ENCODE data around the gene ZNF576. TPM values are rescaled to one million over a fixed set of nuclear protein-coding genes. Genes with fewer than 3 reads are reported as not detected.
"Not testable (repeated sequence)": the region's sequence is repeated elsewhere in the genome, so short reads cannot be mapped to it uniquely, and the experiment has no call there.

Gene ZNF576
- total RNA-seq, 1 donor from 2014 or later, result 11.5 TPM

DNA sequence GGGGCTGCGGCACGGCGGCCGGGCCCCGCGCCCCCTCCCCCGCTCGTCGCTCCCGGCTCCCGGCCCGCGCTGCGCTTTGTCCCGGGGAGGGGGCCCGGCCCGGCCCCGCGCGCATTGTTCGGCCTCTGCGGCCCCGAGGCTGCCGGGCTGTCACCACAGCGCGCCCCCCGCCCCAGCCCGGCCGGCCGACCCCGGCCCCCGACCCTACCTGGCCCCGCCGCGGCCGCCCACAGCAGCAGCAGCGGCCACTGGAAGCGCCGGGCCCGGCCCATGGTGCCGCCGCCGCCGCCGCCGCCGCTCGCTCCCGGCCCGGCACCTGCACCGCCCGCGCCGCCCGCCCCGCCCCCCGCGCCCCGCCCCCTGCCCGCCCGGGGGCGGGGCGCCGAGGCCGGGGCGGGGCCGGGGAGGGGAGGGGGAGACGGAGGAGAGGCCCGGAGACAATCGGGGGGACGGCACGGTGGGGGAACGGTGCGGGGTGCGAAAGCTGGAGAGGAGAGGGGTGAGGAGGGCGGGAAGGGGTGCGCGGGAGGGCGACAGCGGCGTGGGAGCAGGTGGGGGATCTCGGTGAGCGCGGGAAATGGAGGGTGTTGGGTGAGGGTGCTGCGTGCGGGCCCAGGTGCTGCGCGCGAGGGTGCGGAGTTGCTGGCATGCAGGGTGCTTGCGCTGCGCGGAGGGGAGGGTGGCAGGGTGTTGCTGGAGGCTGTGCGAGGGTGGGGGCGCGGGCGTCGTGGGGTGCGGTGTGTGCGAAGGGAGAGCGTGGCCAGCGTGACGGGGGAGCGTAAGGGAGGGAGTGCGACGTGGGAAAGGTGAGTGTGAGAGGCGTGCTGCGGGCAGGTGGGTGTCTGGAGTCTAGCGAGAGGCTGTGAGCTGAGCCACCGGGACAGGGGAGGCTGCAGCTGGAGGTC, 43.4 kb downstream of the ZNF576 start, which contains the start of gene CADM4:
CADM4 (minus strand) TSS at position 332 of the 905 bp plus-strand sequence; CDS start at position 272, 60 bp downstream.
- intact Hi-C loops (cut with DNase I), result no loop called here
- no peak for DNase-seq (ENCODE audit: low spot score)

DNA sequence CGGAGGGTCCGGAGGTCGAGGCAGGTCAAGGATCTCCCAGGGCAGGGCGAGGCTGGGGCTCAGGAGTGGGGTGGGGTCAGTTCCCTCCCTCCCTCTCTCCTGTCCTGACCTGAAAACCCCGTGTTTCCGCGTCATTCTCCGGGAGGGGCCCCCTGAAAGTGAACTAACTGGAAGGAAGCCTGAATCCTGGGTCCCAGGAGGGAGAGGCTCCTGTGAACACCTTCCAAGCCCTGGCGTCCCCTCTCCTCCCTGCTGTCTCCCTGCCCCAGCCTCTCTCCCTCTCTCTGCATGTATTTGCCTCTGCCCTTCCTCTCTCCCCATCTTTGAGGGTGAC, 44.0 kb downstream of the ZNF576 start:
- DNase-seq (ENCODE audit: low spot score), result no peak
- intact Hi-C loops (cut with DNase I), result no loop called here

DNA sequence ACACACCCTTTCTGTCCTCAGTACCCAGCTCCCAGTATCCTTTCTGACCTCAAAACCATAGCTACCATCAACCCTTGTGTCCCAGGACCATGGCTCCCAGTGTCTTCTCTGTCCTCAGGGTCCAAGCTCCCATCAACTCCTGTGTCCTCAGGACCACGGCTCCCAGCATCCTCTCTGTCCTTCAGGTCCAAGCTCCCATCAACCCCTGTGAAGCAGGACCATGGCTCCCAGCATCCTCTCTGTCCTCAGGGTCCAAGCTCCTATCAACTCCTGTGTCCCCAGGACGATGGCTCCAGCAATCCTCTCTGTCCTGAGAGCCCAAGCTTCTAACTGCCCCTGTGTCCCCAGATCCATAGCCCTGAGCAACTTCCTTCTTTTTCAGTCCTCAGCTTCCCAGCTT, 44.9 kb downstream of the ZNF576 start:
- no peak for DNase-seq (ENCODE audit: low spot score)
- intact Hi-C loops (cut with DNase I), result no loop called here

DNA sequence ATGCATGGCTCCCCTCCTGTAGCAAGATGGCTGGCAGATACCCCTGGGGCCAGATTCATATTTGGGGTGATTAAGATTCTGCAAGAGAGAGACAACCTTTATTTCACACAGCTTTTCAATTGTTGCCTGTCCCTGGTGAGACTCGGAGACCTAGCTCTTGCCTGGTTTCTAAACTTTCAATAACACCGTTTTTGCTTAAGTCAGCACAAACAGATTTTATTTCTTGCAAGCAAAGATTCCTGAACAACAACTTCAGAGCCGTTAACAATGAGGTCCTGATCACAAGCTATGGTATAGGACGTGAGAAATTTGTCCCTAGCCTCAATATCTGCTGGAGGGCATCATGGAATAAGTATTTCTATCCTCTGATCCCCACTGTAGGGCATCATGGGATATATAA, 46.1 kb downstream of the ZNF576 start:
- no peak for DNase-seq (ENCODE audit: low spot score)
- intact Hi-C loops (cut with DNase I), result no loop called here

DNA sequence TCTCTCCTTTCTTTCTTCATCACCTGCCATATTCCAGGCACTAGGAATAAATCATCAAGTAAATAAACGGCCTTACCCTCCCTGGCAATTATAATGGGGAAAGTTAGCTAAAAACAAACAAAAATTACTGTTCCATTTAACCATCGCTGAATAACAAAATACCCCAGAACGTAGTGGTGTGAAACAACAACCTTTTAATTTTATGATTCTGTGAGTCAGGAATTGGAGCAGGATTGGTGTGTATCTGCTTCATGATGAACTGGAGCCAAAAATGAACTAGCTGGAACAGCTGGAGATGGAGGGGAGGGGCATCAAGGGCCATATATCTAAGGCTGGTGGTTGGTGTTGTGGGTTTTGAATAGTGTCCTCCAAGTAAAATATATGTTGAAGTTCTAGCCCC, 46.9 kb downstream of the ZNF576 start:
- DNase-seq (ENCODE audit: low spot score), result no peak
- intact Hi-C loops (cut with DNase I), result no loop called here

DNA sequence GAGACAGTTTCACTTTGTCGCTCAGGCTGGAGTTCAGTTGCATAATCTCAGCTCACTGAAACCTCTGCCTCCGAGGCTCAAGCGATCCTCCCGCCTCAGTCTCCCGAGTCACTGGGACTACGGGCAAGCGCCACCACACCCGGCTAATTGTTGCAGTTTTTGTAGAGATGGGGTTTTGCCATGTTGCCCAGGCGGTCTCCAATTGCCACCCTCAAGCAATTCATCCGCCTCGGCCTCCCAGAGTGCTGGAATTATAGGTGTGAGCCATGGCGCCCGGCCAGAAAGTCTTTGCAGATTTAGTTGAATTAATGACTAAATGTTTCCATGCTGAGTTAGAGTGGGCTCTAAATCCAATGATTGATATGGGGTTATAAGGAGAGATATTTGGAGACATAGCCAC, 47.8 kb downstream of the ZNF576 start:
- intact Hi-C loops (cut with DNase I), result no loop called here
- DNase-seq (ENCODE audit: low spot score), result no peak

DNA sequence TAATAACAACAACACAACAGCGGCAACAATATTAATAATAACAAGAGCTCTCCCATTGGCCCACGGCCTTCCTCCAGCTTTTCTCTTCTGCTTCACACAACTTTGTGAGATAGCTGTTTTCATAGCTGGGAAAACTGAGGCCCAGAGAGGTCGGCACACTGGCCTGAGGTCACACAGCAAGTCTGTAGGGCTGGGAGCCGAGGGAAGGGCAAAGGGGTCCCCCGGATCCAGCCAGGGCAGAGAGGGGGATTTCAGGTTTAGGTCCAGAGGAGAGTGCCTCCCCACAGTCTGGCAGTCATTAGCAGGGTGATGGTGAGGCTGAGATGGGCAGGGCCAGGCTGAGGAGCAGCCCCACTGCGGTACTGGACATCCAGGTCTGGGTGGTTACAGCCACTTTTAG, 52.2 kb downstream of the ZNF576 start:
- DNase-seq (ENCODE audit: low spot score), result no peak
- intact Hi-C loops (cut with DNase I), result no loop called here

DNA sequence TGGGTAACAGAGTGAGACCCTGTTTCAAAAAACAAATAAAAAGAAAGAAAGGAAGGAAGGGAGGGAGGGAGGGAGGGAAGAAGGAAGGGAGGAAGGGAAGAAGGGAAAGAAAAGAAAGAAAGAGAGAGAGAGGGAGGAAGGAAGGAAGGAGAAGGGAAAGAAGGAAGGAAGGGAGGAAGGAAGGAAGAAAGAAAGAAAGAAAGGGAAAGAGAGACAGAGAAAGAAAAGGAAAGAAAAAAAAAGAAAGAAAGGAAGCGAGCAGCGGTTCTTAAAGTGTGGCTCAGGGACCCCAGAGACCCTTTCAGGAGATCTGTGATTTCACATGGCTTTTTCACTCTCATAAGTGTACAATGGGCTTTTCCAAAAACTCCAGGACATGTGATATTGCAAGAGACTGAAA, 53.1 kb downstream of the ZNF576 start:
- intact Hi-C loops (cut with DNase I), result no loop called here
- DNase-seq (ENCODE audit: low spot score), result no peak

DNA sequence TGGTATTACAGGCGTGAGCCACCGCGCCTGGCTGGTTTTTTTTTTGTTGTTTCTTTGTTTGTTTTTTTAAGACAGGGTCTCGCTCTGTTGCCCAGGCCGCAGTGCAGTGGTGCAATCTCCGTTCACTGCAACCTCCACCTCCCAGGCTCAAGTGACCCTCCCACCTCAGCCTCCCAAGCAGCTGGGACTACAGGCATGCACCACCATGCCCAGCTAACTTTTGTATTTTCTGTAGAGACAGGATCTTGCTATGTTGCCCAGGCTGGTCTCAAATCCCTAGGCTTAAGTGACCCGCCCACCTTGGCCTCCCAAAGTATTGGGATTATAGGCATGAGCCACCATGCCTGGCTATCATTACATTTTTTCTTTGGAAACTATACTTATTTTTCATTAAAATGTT, 53.9 kb downstream of the ZNF576 start:
- intact Hi-C loops (cut with DNase I), result loop anchor here (5.0 kb wide), 2 partner anchors 98 to 203 kb away; no protein-coding TSS in a partner anchor
- not testable (repeated sequence) for DNase-seq (ENCODE audit: low spot score)

Other genes with a start within 250 kb of the ZNF576 start
- gene CD177, start 242.9 kb upstream of the ZNF576 start, total RNA-seq, result 1.4 TPM
- gene TEX101, start 181.7 kb upstream of the ZNF576 start, total RNA-seq, result not detected
- not detected for gene LYPD3, start 131.0 kb upstream of the ZNF576 start, total RNA-seq
- gene PHLDB3, start 91.8 kb upstream of the ZNF576 start, total RNA-seq, result 7.3 TPM
- gene ETHE1, start 69.4 kb upstream of the ZNF576 start, total RNA-seq, result 12.2 TPM
- 1.7 TPM for gene ZNF575, start 63.4 kb upstream of the ZNF576 start, total RNA-seq
- 17.9 TPM for gene XRCC1, start 21.1 kb upstream of the ZNF576 start, total RNA-seq
- 1.7 TPM for gene PINLYP, start 20.8 kb upstream of the ZNF576 start, total RNA-seq
- gene IRGQ, start 461 bp upstream of the ZNF576 start, total RNA-seq, result 30.2 TPM
- gene SRRM5, start 15.5 kb downstream of the ZNF576 start, total RNA-seq, result 0.38 TPM
- gene ZNF428, start 23.0 kb downstream of the ZNF576 start, total RNA-seq, result 35.6 TPM
- 5.7 TPM for gene CADM4, start 43.3 kb downstream of the ZNF576 start, total RNA-seq
- 6.2 TPM for gene PLAUR, start 73.6 kb downstream of the ZNF576 start, total RNA-seq
- gene IRGC, start 119.5 kb downstream of the ZNF576 start, total RNA-seq, result not detected
- gene SMG9, start 158.4 kb downstream of the ZNF576 start, total RNA-seq, result 17.2 TPM
- 0.43 TPM for gene KCNN4, start 184.4 kb downstream of the ZNF576 start, total RNA-seq
- gene LYPD5, start 205.9 kb downstream of the ZNF576 start, total RNA-seq, result 1.3 TPM
- gene ZNF283, start 230.7 kb downstream of the ZNF576 start, total RNA-seq, result 15.2 TPM

Data from cardiac septum (tissue), 1 donor.